Measurements from ENCODE around the gene RELCH. TPM values are rescaled to one million over a fixed set of nuclear protein-coding genes. Genes with fewer than 3 reads are reported as not detected.
"Not testable (repeated sequence)": the region's sequence is repeated elsewhere in the genome, so short reads cannot be mapped to it uniquely, and the experiment has no call there.

Gene RELCH, protein sequence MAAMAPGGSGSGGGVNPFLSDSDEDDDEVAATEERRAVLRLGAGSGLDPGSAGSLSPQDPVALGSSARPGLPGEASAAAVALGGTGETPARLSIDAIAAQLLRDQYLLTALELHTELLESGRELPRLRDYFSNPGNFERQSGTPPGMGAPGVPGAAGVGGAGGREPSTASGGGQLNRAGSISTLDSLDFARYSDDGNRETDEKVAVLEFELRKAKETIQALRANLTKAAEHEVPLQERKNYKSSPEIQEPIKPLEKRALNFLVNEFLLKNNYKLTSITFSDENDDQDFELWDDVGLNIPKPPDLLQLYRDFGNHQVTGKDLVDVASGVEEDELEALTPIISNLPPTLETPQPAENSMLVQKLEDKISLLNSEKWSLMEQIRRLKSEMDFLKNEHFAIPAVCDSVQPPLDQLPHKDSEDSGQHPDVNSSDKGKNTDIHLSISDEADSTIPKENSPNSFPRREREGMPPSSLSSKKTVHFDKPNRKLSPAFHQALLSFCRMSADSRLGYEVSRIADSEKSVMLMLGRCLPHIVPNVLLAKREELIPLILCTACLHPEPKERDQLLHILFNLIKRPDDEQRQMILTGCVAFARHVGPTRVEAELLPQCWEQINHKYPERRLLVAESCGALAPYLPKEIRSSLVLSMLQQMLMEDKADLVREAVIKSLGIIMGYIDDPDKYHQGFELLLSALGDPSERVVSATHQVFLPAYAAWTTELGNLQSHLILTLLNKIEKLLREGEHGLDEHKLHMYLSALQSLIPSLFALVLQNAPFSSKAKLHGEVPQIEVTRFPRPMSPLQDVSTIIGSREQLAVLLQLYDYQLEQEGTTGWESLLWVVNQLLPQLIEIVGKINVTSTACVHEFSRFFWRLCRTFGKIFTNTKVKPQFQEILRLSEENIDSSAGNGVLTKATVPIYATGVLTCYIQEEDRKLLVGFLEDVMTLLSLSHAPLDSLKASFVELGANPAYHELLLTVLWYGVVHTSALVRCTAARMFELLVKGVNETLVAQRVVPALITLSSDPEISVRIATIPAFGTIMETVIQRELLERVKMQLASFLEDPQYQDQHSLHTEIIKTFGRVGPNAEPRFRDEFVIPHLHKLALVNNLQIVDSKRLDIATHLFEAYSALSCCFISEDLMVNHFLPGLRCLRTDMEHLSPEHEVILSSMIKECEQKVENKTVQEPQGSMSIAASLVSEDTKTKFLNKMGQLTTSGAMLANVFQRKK
- 5.5 TPM for polyA plus RNA-seq

DNA sequence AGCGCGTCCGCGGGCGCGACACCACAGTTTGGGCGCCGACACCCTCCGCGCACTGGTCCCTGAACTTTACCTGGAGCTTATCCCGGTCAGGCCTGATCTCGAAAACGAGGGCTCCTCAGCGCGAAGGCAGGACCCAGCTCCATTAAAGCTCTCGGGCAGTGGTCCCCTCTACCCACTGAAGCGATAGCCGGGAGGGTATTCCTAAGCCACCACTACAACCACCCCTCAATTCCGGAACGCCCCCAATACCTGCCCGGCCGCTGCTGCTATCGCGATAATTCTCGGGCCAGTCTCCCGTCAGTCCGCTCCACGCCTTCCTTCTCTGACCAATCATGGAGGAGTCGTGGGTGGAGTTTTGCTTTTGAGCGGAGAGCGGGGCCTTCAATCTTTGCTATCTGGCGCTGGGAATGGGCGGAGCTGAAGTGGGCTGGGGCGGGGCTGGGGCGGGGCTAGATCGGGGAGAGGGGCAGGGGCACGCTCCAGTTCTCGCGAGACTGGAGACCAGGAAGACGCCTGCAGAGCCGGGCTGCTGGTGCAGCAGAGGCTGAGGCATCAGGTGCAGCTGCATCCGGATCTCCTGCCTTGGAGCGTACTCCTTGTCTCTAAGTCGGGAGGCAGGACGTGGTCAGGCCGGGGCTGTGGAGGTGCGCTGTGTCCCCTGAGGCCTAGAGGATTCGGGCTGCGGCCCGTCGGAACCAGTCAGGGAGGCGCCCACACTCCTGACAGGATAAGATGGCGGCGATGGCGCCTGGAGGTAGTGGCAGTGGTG is at the start of gene RELCH, which contains the start of gene PIGN:
Gene RELCH (plus strand): TSS at position 482 of the 769 bp plus-strand sequence. CDS start 251 bp downstream, at position 733.
Gene PIGN (minus strand): TSS at position 283 of the 769 bp plus-strand sequence. CDS start 25,703 bp downstream, outside the sequence.
- no peaks in the 10 kb centered on the region for H3K27me3 Mint-ChIP-seq
- peak within 1 kb of the TSS; percentile 86 to 98 (median 96) for H3K27ac Mint-ChIP-seq
- peak within 1 kb of the TSS; percentile 99 to 100 (median 100) for H3K4me3 Mint-ChIP-seq
- H3K4me1 Mint-ChIP-seq = peaks cover 35 to 52% (median 46%) of the 10 kb centered on the region in 3 donors
- no peaks in the 10 kb centered on the region for H3K36me3 Mint-ChIP-seq
- H3K9me3 Mint-ChIP-seq = no peaks in the 10 kb centered on the region

GRCh38 chr18:62138461-62139235 is 48.4 kb upstream of the RELCH start:
- Mint-ChIP-seq H3K9me3 (no peaks in the 10 kb centered on the region), H3K27ac (no peak overlapping the region), H3K4me3 (no peak overlapping the region), H3K4me1 (no peaks in the 10 kb centered on the region), H3K36me3 (peaks cover 2% of the 10 kb centered on the region), H3K27me3 (no peaks in the 10 kb centered on the region)

DNA sequence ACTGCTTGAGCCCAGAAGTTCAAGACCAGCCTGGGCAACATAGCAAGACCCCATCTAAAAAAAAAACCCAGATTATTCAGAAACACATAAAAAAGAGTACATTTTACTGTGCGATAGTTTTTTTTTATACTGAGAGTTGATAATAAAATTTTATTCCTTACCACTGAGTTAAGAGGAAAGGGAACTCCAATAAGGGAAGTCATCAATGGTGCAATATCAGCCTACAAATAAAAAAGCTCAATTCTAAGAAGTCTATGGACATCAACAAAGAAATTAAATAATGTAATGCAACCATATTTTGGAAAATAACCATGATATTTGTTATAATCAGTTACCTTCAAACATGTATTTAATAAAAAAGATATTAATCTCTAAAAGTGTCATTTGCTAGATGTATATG is 46.8 kb upstream of the RELCH start:
- Mint-ChIP-seq H3K36me3 (peaks cover 5% of the 10 kb centered on the region), H3K4me1 (peaks cover 0 to 2% (median 0%) of the 10 kb centered on the region in 3 donors), H3K27ac (no peak overlapping the region), H3K9me3 (no peaks in the 10 kb centered on the region), H3K27me3 (no peaks in the 10 kb centered on the region), H3K4me3 (no peak overlapping the region)

DNA sequence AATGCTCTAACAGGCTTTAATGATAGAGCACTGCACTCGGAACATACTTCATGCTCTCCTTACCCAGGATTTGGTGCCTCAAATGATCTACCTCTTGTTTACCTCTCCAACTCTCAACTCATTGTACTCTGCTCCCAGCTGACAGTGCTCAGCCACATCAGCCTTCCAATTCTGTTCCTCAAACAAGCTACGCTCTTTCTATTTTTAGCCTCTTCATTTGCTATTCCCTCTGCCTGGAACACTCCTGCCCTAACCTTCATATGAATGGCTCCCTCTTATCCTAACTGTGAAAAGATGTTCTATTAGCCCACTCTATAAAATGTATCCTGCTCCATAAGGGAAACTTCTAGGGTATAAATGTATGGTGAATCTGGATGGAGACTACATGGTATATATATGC is 42.7 kb upstream of the RELCH start:
- no peaks in the 10 kb centered on the region for H3K27me3 Mint-ChIP-seq
- H3K9me3 Mint-ChIP-seq = no peaks in the 10 kb centered on the region
- no peak overlapping the region for H3K27ac Mint-ChIP-seq
- H3K4me3 Mint-ChIP-seq = no peak overlapping the region
- peaks cover 0 to 2% (median 0%) of the 10 kb centered on the region in 3 donors for H3K4me1 Mint-ChIP-seq
- H3K36me3 Mint-ChIP-seq = peaks cover 3% of the 10 kb centered on the region

DNA sequence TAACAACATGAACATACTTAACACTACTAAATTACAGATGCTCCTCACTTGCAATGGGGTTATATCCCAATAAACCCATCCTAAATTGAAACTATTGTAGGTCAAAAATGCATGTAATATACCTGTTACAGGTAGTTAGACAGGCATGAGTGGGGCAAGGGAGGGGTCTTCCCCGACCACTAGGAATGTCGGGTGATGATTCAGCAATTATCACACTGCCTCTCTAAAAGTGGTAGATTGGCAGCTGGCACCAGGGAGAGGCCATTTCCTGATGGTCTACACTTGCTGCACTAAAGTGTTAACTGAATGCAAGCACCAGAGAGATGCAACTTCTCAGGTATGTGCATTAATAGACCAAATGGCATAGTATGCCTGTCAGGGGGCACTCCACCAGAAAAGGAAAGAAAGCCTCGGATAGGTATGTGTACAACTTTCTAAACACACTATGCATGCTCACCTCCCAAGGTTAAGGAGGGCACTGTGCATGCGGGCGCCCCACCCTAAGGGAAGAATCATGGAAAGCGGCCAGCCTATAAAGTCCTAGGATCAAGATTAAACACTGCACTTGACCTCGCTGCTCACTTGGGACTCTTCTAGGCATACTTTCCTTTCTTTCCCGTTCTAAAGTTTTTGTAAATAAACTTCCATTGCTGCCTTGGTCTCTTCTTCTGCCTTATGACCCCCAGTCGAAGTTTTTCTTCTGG is 35.8 kb upstream of the RELCH start:
- no peaks in the 10 kb centered on the region for H3K27me3 Mint-ChIP-seq
- no peak overlapping the region for H3K4me3 Mint-ChIP-seq
- H3K36me3 Mint-ChIP-seq = peaks cover 6% of the 10 kb centered on the region
- H3K9me3 Mint-ChIP-seq = no peaks in the 10 kb centered on the region
- peaks cover 0 to 4% (median 3%) of the 10 kb centered on the region in 3 donors for H3K4me1 Mint-ChIP-seq
- no peak overlapping the region for H3K27ac Mint-ChIP-seq

- Mint-ChIP-seq H3K36me3 (peaks cover 11% of the 10 kb centered on the region), H3K4me3 (no peak overlapping the region), H3K4me1 (peaks cover 0 to 4% (median 3%) of the 10 kb centered on the region in 3 donors), H3K9me3 (no peaks in the 10 kb centered on the region), H3K27me3 (no peaks in the 10 kb centered on the region), H3K27ac (no peak overlapping the region)
Observed at GRCh38 chr18:62152844-62153243, 34.2 kb upstream of the RELCH start.

- Mint-ChIP-seq H3K9me3 (no peaks in the 10 kb centered on the region), H3K4me3 (no peak overlapping the region), H3K4me1 (peaks cover 0 to 5% (median 4%) of the 10 kb centered on the region in 3 donors), H3K27ac (no peak overlapping the region), H3K36me3 (peaks cover 13% of the 10 kb centered on the region), H3K27me3 (no peaks in the 10 kb centered on the region)
Observed at GRCh38 chr18:62157843-62158242, 29.2 kb upstream of the RELCH start.

- Mint-ChIP-seq H3K4me3 (no peak overlapping the region), H3K27ac (no peak overlapping the region)
Observed at GRCh38 chr18:62164310-62164709, 22.7 kb upstream of the RELCH start.

GRCh38 chr18:62164855-62165487 is 22.1 kb upstream of the RELCH start:
- Mint-ChIP-seq H3K27ac (no peak overlapping the region), H3K4me1 (peaks cover 6 to 13% (median 11%) of the 10 kb centered on the region in 3 donors), H3K4me3 (no peak overlapping the region), H3K27me3 (no peaks in the 10 kb centered on the region), H3K36me3 (peaks cover 8% of the 10 kb centered on the region), H3K9me3 (peaks cover 0 to 11% (median 6%) of the 10 kb centered on the region in 3 donors)

More at GRCh38 chr18:62164310-62164709, 22.7 kb upstream of the RELCH start:
- H3K4me1 Mint-ChIP-seq = peaks cover 6 to 13% (median 11%) of the 10 kb centered on the region in 3 donors
- H3K9me3 Mint-ChIP-seq = peaks cover 0 to 11% (median 6%) of the 10 kb centered on the region in 3 donors
- H3K27me3 Mint-ChIP-seq = no peaks in the 10 kb centered on the region
- peaks cover 11% of the 10 kb centered on the region for H3K36me3 Mint-ChIP-seq

- peaks cover 6 to 19% (median 15%) of the 10 kb centered on the region in 3 donors for H3K4me1 Mint-ChIP-seq
- H3K27ac Mint-ChIP-seq = no peak overlapping the region
- no peaks in the 10 kb centered on the region for H3K27me3 Mint-ChIP-seq
- H3K4me3 Mint-ChIP-seq = no peak overlapping the region
- peaks cover 8% of the 10 kb centered on the region for H3K36me3 Mint-ChIP-seq
- H3K9me3 Mint-ChIP-seq = peaks cover 0 to 11% (median 6%) of the 10 kb centered on the region in 3 donors
Observed at GRCh38 chr18:62165583-62165982, 21.5 kb upstream of the RELCH start.

- H3K27me3 Mint-ChIP-seq, H3K4me3 Mint-ChIP-seq, H3K27ac Mint-ChIP-seq, H3K36me3 Mint-ChIP-seq: not testable (repeated sequence)
- peaks cover 6 to 21% (median 15%) of the 10 kb centered on the region in 3 donors for H3K4me1 Mint-ChIP-seq
- peaks cover 0 to 11% (median 6%) of the 10 kb centered on the region in 3 donors for H3K9me3 Mint-ChIP-seq
Observed at GRCh38 chr18:62166524-62166923, 20.5 kb upstream of the RELCH start.

GRCh38 chr18:62170857-62171256 is 16.2 kb upstream of the RELCH start:
- Mint-ChIP-seq H3K4me1 (peaks cover 2 to 9% (median 4%) of the 10 kb centered on the region in 3 donors), H3K27ac (no peak overlapping the region), H3K4me3 (no peak overlapping the region), H3K27me3 (no peaks in the 10 kb centered on the region), H3K36me3 (peaks cover 2% of the 10 kb centered on the region), H3K9me3 (peaks cover 0 to 1% (median 0%) of the 10 kb centered on the region in 3 donors)
